ENCODE results near the gene CTNNA2.

DNA sequence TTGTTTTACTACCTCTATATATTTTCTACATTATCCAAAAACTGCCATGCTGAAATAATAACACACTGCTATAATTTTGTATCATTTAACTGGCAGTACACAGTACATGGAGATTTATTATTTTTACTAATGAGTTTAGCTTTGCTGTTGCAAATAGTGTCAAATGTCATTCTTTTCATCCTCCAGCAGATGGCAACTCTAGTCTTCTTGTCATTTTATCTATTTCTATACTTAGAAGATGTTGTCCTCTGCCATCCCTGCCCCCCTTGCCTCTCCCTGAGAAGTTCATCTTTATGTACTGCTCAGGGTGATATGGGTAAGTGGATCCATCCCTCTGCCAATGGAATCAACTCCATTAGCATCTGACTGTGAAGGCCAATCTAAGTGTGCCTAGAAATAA, 813.4 kb downstream of the CTNNA2 start:
- TF ChIP-seq, protein P1, sequence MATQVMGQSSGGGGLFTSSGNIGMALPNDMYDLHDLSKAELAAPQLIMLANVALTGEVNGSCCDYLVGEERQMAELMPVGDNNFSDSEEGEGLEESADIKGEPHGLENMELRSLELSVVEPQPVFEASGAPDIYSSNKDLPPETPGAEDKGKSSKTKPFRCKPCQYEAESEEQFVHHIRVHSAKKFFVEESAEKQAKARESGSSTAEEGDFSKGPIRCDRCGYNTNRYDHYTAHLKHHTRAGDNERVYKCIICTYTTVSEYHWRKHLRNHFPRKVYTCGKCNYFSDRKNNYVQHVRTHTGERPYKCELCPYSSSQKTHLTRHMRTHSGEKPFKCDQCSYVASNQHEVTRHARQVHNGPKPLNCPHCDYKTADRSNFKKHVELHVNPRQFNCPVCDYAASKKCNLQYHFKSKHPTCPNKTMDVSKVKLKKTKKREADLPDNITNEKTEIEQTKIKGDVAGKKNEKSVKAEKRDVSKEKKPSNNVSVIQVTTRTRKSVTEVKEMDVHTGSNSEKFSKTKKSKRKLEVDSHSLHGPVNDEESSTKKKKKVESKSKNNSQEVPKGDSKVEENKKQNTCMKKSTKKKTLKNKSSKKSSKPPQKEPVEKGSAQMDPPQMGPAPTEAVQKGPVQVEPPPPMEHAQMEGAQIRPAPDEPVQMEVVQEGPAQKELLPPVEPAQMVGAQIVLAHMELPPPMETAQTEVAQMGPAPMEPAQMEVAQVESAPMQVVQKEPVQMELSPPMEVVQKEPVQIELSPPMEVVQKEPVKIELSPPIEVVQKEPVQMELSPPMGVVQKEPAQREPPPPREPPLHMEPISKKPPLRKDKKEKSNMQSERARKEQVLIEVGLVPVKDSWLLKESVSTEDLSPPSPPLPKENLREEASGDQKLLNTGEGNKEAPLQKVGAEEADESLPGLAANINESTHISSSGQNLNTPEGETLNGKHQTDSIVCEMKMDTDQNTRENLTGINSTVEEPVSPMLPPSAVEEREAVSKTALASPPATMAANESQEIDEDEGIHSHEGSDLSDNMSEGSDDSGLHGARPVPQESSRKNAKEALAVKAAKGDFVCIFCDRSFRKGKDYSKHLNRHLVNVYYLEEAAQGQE (IDR thresholded peaks at IDR 0.05; ENCODE audit: insufficient read depth in 1 of 2, low read depth in 2 of 2, low read length in 2 of 2): no peak
- TF ChIP-seq FOXP2 (optimal IDR thresholded peaks at IDR 0.05; ENCODE audit: borderline replicate concordance, extremely low read depth, extremely low read length, insufficient read depth) (no peak), POLR2AphosphoS5 (IDR thresholded peaks at IDR 0.05; ENCODE audit: low read depth, low read length) (no peak), TAF1 (IDR thresholded peaks at IDR 0.05; ENCODE audit: borderline replicate concordance, insufficient read depth, low read length) (no peak)
